ENCODE measurements around the gene LYL1. TPM values are rescaled to one million over a fixed set of nuclear protein-coding genes. Genes with fewer than 3 reads are reported as not detected.

Gene LYL1
- total and polyA plus RNA-seq, 2 of the 13 experiments (the other 11 are each of a cell fraction or from before 2014, with no cell fraction given), result 0.75 to 0.92 TPM

DNA sequence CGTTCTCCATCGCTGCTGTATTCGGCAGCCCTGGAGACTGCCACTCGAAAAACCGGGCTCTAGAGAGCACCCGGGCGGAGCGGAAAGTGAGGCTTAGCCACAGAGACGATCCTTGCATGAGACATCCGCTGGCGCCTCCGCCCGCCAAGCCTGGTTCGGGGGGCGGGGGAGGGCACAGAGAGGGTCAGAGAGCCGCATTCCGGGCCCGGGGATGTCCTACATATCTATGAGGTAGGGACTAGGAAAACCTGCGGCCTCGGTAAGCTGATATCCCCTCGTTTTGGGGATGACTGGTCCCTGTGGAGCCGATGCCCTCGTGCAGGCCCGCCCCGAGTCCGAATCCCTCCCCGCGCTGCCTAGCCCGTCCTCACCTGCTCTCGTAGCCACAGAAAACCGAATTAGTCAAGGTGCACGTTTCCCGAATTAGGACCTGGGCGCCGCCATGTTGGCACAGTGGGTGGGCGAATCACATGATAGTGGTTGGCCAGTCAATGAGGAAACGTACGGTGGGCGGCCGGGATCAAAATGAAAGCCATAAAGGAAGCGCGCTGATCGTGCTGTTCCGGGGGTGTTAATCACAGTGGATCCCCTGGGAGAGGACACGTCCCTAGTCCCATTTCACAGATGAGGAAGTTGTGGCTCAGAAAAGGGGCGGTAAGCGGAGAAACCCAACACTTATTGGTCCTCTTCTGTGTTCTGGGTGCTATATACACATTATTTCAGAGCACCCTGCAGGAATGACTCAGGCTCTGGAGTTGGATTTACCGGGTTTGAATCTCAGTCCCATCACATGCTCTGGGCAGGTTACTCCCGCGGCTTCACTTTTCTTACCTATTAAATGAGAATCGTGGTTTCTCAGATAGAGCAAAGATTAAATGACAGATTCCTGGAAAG is 13.9 kb upstream of the LYL1 start, which contains the start of gene TRMT1 (continued):
- TF ChIP-seq ARNT2 (CRISPR knock-in tag; IDR thresholded peaks at IDR 0.05; ENCODE audit: low read depth) (no peak), PPARG (CRISPR knock-in tag; conservative IDR thresholded peaks at IDR 0.05) (no peak), SOX5 (CRISPR knock-in tag; IDR thresholded peaks at IDR 0.05; ENCODE audit: borderline replicate concordance) (no peak), SRY (CRISPR knock-in tag; IDR thresholded peaks at IDR 0.05) (0 out of 2 replicates have a peak, but pooled peaks have one; percentile 38), ZNF614 (CRISPR knock-in tag; IDR thresholded peaks at IDR 0.05; ENCODE audit: borderline replicate concordance) (0 out of 2 replicates have a peak, but pooled peaks have one; percentile 58), MED1 (CRISPR knock-in tag; IDR thresholded peaks at IDR 0.05) (peak; percentile 69), CENPT (CRISPR knock-in tag; IDR thresholded peaks at IDR 0.05; ENCODE audit: low read depth) (no peak), ZNF605 (CRISPR knock-in tag; IDR thresholded peaks at IDR 0.05) (peak; percentile 21; the same call in 1 of the 2 replicates), ZZZ3 (CRISPR knock-in tag; IDR thresholded peaks at IDR 0.05; ENCODE audit: borderline replicate concordance) (0 out of 2 replicates have a peak, but pooled peaks have one; percentile 42), NFYB (CRISPR knock-in tag; IDR thresholded peaks at IDR 0.05) (peak; percentile 93), ZBTB44 (CRISPR knock-in tag; IDR thresholded peaks at IDR 0.05) (no peak), GTF3A (CRISPR knock-in tag; conservative IDR thresholded peaks at IDR 0.05) (no peak), NFKBIZ (CRISPR knock-in tag; IDR thresholded peaks at IDR 0.05) (no peak), TFE3 (CRISPR knock-in tag; IDR thresholded peaks at IDR 0.05) (peak; percentile 75; the same call in 1 of the 2 replicates), GATAD2A (CRISPR knock-in tag; IDR thresholded peaks at IDR 0.05) (0 out of 2 replicates have a peak, but pooled peaks have one; percentile 38), HMGA1 (CRISPR knock-in tag; conservative IDR thresholded peaks at IDR 0.05) (no peak), ZNF264 (CRISPR knock-in tag; IDR thresholded peaks at IDR 0.05) (peak; percentile 73), MAZ (IDR thresholded peaks at IDR 0.05; ENCODE audit: borderline replicate concordance, low read depth, low read length) (no peak), MAZ (CRISPR knock-in tag; IDR thresholded peaks at IDR 0.05; ENCODE audit: low read depth) (peak; percentile 46; the same call in 1 of the 2 replicates), NCOA5 (CRISPR knock-in tag; IDR thresholded peaks at IDR 0.05) (no peak), SP140L (CRISPR knock-in tag; IDR thresholded peaks at IDR 0.05; ENCODE audit: borderline replicate concordance) (no peak; the same call in 1 of the 2 replicates), FOXP4 (CRISPR knock-in tag; IDR thresholded peaks at IDR 0.05) (0 out of 2 replicates have a peak, but pooled peaks have one; percentile 28), ZNF121 (CRISPR knock-in tag; IDR thresholded peaks at IDR 0.05) (no peak; the same call in 1 of the 2 replicates)
- TF ChIP-seq, protein P1, sequence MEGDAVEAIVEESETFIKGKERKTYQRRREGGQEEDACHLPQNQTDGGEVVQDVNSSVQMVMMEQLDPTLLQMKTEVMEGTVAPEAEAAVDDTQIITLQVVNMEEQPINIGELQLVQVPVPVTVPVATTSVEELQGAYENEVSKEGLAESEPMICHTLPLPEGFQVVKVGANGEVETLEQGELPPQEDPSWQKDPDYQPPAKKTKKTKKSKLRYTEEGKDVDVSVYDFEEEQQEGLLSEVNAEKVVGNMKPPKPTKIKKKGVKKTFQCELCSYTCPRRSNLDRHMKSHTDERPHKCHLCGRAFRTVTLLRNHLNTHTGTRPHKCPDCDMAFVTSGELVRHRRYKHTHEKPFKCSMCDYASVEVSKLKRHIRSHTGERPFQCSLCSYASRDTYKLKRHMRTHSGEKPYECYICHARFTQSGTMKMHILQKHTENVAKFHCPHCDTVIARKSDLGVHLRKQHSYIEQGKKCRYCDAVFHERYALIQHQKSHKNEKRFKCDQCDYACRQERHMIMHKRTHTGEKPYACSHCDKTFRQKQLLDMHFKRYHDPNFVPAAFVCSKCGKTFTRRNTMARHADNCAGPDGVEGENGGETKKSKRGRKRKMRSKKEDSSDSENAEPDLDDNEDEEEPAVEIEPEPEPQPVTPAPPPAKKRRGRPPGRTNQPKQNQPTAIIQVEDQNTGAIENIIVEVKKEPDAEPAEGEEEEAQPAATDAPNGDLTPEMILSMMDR (CRISPR knock-in tag; IDR thresholded peaks at IDR 0.05), result no peak
